ENCODE results near the gene ASB7. TPM values are rescaled to one million over a fixed set of nuclear protein-coding genes. Genes with fewer than 3 reads are reported as not detected.

The ASB7 gene
- total RNA-seq, 4 donors from 2014 or later, result 10.2 to 14.8 (median 11.9) TPM

GRCh38 chr15:100642213-100642949 is 40.0 kb downstream of the ASB7 start:
- H3K4me1 ChIP-seq, result peaks cover 0 to 38% (median 0%) of the 10 kb centered on the region in 3 donors
- TF ChIP-seq EP300 (IDR thresholded peaks at IDR 0.05) (no peak), POLR2A (IDR thresholded peaks at IDR 0.05) (no peak), POLR2AphosphoS5 (IDR thresholded peaks at IDR 0.05) (no peak)
- TF ChIP-seq, protein P1, sequence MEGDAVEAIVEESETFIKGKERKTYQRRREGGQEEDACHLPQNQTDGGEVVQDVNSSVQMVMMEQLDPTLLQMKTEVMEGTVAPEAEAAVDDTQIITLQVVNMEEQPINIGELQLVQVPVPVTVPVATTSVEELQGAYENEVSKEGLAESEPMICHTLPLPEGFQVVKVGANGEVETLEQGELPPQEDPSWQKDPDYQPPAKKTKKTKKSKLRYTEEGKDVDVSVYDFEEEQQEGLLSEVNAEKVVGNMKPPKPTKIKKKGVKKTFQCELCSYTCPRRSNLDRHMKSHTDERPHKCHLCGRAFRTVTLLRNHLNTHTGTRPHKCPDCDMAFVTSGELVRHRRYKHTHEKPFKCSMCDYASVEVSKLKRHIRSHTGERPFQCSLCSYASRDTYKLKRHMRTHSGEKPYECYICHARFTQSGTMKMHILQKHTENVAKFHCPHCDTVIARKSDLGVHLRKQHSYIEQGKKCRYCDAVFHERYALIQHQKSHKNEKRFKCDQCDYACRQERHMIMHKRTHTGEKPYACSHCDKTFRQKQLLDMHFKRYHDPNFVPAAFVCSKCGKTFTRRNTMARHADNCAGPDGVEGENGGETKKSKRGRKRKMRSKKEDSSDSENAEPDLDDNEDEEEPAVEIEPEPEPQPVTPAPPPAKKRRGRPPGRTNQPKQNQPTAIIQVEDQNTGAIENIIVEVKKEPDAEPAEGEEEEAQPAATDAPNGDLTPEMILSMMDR (IDR thresholded peaks at IDR 0.05), result no peak
- no peak overlapping the region for H3K4me3 ChIP-seq
- ATAC-seq, result no peak
- no peaks in the 10 kb centered on the region for H3K36me3 ChIP-seq
- 86 to 90% methylated on average over 8 to 9 of the region's 9 CpGs for WGBS, 2 donors (ENCODE audit: low coverage in 1 of 2)
- no peak overlapping the region for H3K27ac ChIP-seq
- no peaks in the 10 kb centered on the region for H3K9me3 ChIP-seq
- H3K27me3 ChIP-seq, result no peaks in the 10 kb centered on the region

GRCh38 chr15:100642950-100643338 is 40.6 kb downstream of the ASB7 start:
- 78 to 100% methylated on average over 4 of the region's 4 CpGs for WGBS, 2 donors (ENCODE audit: low coverage in 1 of 2)
- no peak for ATAC-seq
- Histone ChIP-seq H3K27ac (no peak overlapping the region), H3K4me3 (no peak overlapping the region), H3K9me3 (no peaks in the 10 kb centered on the region), H3K36me3 (no peaks in the 10 kb centered on the region), H3K27me3 (no peaks in the 10 kb centered on the region), H3K4me1 (peaks cover 0 to 38% (median 0%) of the 10 kb centered on the region in 3 donors)
- TF ChIP-seq POLR2A (IDR thresholded peaks at IDR 0.05), result no peak
- TF ChIP-seq POLR2AphosphoS5 (IDR thresholded peaks at IDR 0.05), result no peak
- TF ChIP-seq EP300 (IDR thresholded peaks at IDR 0.05), result no peak
- TF ChIP-seq, protein P1 (IDR thresholded peaks at IDR 0.05), result no peak

DNA sequence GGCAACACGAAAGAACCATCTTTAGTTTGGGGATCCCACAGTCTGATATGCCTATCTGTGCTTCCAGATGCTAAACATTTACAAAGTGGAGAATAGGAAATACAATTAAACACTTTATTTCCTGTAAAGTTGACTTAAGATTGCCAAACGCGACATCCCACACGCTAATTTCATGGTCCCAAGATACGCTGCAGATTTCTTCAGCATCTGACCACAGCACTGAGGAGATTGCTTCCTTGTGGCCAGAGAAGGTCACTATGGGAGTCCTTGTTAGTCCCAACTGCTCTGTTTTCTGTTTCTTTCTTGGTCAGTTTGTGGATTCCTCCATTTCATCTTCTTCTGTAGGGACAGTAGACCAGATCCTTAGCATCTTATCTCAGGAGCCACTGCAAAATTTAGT is 43.3 kb downstream of the ASB7 start:
- no peaks in the 10 kb centered on the region for H3K27me3 ChIP-seq
- H3K4me1 ChIP-seq, result peaks cover 0 to 34% (median 0%) of the 10 kb centered on the region in 3 donors
- 86 to 89% methylated on average over 4 of the region's 5 CpGs for WGBS, 2 donors (ENCODE audit: low coverage in 1 of 2)
- no peak overlapping the region for H3K27ac ChIP-seq
- no peak for ATAC-seq
- no peak overlapping the region for H3K4me3 ChIP-seq
- peaks cover 0 to 7% of the 10 kb centered on the region in 2 donors for H3K36me3 ChIP-seq
- no peaks in the 10 kb centered on the region for H3K9me3 ChIP-seq
- TF ChIP-seq, protein P1 (IDR thresholded peaks at IDR 0.05), result no peak
- no peak for TF ChIP-seq POLR2AphosphoS5 (IDR thresholded peaks at IDR 0.05)
- no peak for TF ChIP-seq POLR2A (IDR thresholded peaks at IDR 0.05)
- TF ChIP-seq EP300 (IDR thresholded peaks at IDR 0.05), result no peak

- Histone ChIP-seq H3K4me3 (no peak overlapping the region), H3K4me1 (peaks cover 0 to 16% (median 0%) of the 10 kb centered on the region in 3 donors), H3K27me3 (no peaks in the 10 kb centered on the region), H3K36me3 (peaks cover 0 to 14% of the 10 kb centered on the region in 2 donors), H3K9me3 (no peaks in the 10 kb centered on the region), H3K27ac (no peak overlapping the region)
- TF ChIP-seq POLR2A (IDR thresholded peaks at IDR 0.05) (no peak), EP300 (IDR thresholded peaks at IDR 0.05) (no peak), POLR2AphosphoS5 (IDR thresholded peaks at IDR 0.05) (no peak)
- TF ChIP-seq, protein P1 (IDR thresholded peaks at IDR 0.05), result no peak
- 74 to 79% methylated on average over 8 of the region's 8 CpGs for WGBS, 2 donors (ENCODE audit: low coverage in 1 of 2)
- ATAC-seq, result no peak
Observed at GRCh38 chr15:100648951-100649350, 46.6 kb downstream of the ASB7 start.

DNA sequence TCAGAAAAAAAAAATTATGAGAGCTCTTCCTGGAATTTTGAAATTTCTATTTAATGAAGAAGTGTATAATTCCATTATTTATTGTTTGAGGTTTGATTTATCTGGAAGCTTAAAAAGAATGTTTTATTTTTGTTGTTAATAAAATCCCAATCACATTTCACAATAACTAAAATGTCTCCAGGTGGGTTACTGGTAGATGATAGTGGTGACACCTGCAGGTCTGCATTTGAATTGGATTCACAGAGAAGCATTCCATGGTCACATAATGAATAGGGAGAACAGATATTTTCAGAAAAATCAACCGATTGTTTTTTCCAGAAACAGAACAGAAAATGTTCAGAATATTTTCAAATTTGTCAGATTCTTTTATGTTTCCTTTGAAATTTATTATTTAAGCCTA is 48.3 kb downstream of the ASB7 start:
- no peak for ATAC-seq
- Histone ChIP-seq H3K4me3 (no peak overlapping the region), H3K36me3 (peaks cover 0 to 14% of the 10 kb centered on the region in 2 donors), H3K27me3 (no peaks in the 10 kb centered on the region), H3K9me3 (no peaks in the 10 kb centered on the region), H3K4me1 (peaks cover 0 to 12% (median 0%) of the 10 kb centered on the region in 3 donors), H3K27ac (no peak overlapping the region)
- no peak for TF ChIP-seq POLR2AphosphoS5 (IDR thresholded peaks at IDR 0.05)
- no peak for TF ChIP-seq EP300 (IDR thresholded peaks at IDR 0.05)
- no peak for TF ChIP-seq POLR2A (IDR thresholded peaks at IDR 0.05)
- TF ChIP-seq, protein P1 (IDR thresholded peaks at IDR 0.05), result no peak
- 52 to 67% methylated on average over 1 of the region's 1 CpG for WGBS, 2 donors (ENCODE audit: low coverage in 1 of 2)
